GM21515 (cell line): ENCODE results near the gene NPEPL1.
"Not testable (repeated sequence)": the region's sequence is repeated elsewhere in the genome, so short reads cannot be mapped to it uniquely, and the experiment has no call there.

Experiments used
- ATAC-seq: cut with Tn5 transposase; IDR thresholded peaks from one replicate; pipeline ENCODE4 v1.9.1; 2021; ENCODE audit not compliant: unreplicated experiment

Gene NPEPL1

DNA sequence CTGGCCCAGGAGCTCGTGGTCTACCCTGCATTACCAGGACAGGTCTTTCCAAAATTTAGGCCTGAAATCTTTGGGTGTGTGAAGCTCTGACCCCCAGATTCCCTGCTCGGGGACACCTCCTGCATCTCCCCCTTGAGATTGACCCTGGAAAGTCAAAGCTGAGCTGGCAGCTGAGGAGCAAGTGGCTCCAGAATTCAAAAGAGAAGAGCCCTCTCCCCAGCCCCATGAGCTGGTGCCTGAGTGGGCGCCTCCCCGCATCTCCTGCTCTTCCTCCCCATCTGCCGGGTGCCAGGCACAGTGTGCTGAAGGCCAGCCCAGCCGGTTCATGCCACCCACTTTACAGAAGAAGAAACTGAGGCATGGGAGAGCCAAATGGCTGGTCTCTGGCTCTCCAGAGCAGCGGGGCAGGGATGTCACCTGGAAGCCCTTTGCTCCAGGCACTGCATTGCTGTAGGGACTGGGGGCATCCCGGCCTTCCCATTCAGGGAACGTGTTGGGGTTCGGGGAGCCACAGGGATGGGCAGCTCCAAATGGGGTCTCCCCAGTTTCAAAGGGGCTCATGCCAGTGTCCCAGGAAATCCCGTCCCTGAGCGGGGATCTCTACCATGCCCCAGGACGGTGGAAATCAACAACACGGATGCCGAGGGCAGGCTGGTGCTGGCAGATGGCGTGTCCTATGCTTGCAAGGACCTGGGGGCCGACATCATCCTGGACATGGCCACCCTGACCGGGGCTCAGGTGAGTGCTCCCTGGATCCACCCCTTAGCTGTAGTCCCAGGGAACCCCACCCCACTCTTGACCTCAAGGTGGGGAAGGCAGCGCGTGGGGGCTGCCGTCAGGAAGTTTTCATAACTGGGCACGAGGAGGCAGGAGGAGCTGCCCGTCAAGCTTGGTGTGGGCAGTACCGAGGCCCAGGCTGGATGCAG lies 20.5 kb downstream of the NPEPL1 start:
- no peak for ATAC-seq

DNA sequence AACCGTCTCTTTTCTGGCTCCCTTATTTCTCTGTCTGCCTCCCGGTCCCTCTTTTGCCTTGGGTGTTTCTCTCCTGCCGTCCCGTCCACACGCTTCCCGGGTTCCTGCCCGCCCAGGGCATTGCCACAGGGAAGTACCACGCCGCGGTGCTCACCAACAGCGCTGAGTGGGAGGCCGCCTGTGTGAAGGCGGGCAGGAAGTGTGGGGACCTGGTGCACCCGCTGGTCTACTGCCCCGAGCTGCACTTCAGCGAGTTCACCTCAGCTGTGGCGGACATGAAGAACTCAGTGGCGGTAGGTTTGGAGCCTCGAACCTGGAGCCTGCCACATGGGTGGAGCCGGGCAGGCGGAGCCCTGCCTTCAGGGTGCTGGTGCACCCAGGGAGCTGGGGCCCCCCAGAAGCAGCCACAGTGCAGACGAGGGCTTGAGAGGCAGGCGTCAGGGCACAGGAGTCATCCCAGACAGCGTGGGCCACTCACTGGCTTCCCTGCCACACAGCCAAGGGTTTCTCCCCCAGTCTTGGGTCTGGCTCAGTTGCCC lies 21.3 kb downstream of the NPEPL1 start:
- no peak for ATAC-seq

DNA sequence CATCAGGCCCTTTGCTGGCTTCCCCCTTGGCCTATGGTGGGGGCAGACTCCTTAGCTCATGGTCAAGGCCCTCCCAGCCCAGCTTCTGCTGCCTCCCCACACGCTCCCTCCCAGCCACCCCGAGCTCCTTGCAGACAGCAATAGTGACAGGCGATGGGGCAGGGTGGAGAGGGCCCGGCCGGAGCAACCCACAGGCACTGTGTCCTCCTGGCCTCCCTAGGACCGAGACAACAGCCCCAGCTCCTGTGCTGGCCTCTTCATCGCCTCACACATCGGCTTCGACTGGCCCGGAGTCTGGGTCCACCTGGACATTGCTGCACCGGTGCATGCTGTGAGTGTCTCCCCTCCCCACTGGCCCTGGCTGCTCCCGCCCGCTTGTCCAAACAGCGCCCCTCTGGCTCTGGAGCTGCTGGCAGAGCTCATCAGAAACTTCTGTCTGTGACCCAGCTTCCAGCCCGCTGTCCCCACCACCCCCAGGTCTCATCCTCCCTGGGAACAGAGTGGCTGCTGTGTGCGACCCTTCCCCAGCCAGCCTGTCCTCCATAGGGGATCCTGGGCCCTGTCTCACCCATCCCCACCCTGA lies 21.8 kb downstream of the NPEPL1 start:
- ATAC-seq: no peak

DNA sequence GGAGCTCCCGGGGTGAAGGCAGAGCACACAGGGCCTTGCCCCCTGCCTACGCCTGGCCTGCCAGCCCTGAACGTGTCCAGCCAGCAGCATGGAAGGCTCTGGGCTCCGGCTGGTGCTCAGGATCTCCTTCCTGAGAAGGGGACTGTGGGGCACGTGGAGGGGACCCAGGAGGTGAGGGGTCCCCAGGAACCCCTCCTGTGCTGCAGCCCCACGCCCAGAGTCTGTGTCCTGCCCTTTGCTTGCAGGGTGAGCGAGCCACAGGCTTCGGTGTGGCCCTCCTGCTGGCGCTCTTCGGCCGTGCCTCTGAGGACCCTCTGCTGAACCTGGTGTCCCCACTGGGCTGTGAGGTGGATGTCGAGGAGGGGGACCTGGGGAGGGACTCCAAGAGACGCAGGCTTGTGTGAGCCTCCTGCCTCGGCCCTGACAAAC lies 22.3 kb downstream of the NPEPL1 start:
- no peak for ATAC-seq

DNA sequence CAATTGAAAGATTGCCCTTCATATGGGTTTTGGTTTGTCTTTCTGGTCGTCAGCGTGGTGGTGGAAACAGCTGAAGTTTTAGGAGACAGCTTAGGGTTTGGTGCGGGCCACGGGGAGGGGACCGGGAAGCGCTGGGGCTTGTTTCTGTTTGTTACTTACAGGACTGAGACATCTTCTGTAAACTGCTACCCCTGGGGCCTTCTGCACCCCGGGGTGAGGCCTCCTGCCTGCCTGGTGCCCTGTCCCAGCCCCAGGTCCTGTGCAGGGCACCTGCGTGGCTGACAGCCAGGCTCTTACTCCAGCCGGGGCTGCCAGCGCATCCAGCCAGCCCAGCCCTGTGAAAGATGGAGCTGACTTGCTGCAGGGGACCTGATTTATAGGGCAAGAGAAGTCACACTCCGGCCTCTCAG lies 22.8 kb downstream of the NPEPL1 start:
- ATAC-seq: no peak

DNA sequence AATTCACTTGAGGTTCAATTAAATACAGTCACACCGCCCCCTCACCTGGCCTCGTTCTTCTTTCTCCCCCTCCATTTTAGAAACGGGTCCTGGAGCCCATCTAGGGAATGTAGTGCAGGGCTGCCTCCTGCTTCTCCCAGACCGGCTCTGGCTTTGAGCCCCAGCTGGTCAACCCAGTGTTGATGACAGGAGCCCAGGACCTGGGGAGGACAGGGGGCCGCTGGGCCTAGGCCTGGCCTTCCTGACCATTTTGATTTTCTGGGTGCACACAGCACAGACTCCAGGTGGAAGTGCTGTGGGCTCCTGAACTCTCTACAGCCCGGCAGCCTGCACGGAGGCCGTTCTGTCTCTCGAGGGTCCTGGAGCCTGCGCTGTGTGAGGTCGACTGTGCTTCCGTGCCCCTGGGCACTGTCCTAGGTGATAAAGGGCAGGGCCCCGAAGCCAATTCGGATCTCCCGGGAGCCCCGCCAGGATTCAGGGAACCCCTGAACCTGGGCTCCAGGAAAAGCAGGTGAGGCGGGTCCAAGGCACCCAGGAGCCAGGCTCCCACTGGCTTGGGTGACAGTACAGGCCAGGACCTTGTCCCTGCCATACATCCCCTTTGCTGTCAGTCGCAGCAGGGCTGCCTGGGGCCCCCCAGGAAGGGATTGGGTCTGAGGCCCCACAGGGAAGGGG lies 23.3 kb downstream of the NPEPL1 start:
- ATAC-seq: no peak

DNA sequence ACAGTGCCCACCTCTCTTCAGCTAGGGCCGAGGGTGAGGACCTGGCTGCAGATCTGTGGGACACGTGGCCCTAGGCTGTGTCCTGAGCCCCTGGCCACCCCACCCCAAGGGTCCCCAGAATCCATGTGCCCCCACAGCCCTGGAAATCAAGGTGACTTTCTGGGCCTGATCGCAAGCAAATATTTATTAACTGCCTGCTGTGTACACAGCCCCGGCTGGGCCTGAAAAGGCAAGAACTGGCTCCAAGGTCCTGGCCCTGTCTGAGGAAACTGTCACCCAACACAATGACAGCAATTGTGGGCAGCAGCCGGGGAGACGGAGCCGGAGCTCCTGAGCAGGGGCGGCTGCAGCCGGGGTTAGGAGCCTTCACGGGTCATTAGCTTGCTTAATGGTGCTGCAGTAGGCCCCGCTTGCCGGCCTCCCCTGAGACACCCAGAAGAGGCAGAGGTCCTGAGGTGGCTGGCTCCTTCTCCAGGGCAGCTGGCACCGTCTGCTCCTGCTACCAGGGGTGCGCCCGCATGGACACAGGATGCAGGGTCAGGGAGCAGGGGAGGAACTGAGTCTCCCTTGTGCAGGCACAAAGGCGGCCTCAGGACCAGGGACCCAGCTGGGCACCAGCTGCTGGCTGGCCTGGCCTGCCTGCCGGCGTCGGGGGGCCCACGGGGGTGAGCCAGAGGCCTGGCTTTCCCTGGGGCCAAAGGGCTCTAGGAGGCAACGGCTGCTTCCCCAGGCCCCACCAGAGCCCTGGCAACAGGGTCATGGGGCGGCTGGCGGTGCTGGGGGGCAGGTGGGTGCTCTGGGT lies 24.1 kb downstream of the NPEPL1 start:
- ATAC-seq: no peak

DNA sequence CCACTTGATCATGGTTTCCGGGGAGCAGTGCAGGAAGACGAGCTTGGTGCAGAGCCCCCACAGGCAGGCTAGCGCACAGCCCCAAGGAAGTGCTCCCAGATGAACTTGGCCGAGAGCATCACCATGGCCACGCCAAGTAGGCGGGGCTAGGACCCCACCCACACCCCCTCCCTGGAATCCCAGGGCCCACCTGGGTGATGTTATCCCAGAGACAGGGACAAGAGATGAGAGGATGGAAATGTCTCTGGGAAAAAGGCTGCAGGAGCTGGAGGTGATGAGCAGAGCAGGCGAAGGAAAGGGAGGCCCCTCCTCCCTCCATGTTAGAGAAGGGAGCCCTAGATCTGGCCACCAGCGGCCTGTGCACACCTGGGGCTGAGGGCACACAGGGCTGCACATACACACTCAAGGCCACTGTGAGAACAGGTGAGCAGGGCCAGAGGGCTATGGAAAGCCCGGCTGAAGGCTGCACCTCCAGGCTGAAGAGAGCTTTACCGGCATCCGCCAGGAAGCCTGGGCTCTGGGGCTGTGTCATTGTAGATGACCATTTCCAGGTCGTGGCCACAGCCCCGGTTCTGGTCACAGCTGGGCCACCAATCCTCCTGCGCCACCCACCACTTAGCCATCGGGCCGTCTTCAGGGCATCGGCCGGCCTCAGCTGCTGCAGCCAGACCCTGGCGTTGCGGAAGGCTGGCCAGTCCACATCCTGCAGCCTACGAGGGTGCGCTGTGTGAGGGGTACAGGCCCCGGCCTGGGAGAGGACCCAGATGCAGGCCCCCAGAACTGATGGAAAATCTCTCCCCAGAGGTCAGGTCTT lies 24.9 kb downstream of the NPEPL1 start:
- no peak for ATAC-seq

DNA sequence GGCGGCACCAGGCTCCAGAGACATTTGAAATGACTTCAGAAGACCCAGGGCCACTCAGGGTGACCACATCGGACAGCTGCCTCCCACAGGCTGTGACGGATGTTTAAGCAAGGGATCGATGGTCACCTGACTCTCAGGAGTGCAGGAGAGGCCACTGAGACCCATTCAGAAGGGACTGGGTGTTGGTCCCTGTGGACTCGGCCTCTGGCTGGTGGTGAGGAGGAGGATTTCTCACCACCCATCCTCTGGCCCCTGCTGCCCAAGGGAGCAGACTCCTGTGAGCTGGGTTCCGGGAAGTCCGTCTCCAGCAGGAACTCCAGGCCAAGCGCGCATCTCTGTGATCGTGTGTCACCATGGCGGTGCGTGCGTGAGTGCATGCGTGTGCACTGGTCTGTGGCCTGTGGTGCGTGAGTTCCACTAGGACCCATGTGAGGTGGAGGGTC lies 25.5 kb downstream of the NPEPL1 start:
- no peak for ATAC-seq

DNA sequence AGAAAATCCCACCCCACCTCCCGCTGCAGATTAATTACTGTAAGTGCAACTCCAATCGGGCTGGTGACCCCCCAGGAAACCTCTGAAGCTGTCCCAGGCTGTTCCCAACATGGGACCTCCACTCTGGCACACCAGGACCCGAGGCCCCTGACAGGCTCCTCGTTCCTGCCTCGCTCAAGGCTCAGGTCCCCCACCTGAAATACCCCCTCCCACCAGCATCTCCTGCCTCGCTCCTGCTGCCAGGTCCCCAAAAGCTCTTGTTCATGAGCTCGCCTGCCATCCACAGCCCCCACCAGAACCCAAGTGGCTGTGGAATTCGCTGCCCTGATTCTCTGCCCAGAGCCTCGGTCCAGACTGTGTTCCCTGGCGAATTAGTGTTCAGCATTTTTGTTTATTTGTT lies 26.1 kb downstream of the NPEPL1 start:
- ATAC-seq: no peak

DNA sequence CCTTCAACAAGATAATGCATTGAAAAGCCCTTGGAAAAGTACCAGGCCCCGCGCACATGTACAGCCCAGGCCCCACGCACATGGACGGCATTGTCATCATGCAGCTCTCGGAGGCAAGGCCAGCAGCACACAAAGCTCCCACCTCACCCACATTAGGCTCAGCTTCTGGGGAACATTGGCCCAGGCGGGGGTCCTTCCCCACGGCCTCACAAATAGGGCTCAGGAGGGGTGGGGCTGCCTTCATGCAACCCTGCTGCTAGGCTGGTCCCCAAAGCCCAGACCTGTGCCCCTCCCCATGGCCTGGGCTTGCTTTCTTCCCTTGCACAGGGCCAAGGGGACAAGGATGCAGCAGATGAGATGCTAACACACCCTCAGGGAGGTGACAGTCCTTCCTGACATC lies 26.7 kb downstream of the NPEPL1 start:
- no peak for ATAC-seq

DNA sequence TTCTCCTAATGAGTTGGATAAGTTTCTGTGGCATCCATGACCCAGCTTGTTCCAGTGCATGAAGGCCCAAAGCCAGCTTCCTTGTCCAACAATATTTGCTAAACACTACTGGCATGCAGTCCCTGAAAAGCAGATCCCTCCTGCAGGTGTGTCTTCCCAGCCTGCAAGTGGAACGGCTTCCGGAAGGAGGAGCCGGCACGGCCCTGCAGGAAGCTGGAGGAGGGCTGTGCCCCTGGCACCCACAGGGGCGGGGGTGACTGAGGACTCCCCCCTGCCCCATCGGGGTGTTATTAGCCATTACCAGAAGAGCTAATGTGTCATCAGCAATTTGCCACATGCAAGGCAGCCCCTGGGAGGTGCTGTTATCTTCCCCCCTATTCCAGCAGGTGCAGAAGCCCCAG lies 27.4 kb downstream of the NPEPL1 start:
- ATAC-seq: no peak

DNA sequence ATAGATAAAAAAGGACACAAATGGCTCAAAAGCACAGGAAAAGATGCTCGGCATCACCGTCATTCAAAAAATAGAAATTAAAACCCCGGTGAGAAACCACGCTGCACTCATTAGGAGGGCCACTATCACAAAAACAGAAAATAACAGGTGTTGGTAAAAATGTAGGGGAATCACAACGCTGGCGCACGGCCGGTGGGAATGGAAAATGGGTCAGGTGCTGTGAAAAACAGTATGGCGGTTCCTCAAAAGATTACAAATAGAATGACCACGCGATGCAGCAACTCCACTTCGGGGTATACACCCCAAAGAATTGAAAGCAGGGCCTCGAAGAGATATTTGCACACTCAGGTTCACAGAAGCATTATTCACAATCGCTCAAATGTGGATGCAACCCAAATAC lies 28.3 kb downstream of the NPEPL1 start:
- ATAC-seq: no peak

DNA sequence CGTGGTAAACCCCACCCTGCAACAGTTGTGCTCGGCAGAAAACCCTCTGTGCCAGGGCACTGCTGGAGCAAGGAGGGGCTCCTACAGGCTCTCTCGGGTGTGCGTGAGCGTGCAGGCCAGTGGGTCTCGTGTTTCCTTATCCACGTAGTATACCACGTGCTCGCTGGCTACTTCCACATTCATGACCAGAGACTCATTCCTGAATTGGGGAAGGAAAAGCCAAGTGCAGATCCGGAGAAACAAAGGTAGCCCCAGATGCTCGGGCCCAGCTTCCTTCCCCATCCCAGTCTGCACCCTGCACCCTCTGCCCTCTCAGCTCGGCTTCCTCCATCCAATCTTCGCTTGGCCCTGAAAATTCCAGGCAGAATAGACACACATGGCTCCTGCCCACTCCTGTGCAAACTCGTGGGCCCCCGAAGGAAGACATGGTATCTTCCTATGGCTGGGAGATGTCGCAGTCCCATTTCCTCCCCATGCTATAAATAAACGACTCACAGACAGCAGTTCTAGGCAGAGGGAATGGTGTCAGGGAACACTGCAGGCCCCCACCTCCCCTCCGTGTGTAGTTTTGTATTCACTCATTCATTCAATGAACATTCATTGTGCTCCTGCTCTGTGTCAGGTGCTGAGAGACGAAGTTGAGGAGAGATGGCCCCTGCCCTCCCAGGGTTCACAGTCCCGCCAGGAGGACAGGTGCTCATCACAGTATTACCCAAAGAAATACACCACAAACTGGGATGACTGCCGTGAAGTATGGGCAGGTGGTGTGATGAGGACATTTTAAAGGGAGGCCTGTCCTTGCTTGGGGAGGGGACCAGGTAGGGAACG lies 29.6 kb downstream of the NPEPL1 start:
- no peak for ATAC-seq

DNA sequence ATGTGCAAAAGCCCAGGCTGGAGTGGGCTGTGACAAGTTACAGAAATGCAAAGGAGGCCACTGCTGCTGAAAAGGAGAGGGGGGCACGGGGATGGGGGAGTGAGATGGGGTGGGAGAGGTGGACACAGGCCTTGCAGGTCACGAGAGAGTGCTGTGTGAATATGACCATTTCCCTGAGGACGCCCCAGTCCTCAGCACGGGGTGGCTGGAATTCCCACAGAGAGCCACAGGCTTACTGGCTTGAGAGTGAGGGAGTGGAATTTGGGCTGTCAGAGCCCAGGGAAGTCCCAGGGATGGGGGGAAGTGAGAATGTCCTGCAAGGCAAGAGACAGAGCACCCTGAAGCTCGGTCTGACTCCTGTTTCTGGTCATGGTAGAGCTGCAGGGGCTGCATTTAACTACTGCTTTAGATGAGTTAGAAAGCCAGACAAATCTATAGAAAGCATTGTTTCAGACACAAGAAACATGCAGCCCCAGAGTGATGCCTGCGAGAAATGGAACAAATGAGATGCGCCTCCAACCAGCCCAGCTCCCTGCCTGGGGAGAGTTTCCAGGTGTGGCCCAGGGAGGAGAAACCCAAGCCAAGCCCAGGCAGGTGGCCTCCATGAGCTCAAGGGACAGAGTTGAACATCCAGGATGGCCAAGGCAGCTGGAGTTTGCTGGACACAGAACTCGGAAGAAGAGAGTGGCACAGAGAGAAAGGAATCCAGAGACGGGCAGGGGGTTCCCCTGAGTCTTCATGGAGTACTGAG lies 30.5 kb downstream of the NPEPL1 start:
- ATAC-seq: no peak

DNA sequence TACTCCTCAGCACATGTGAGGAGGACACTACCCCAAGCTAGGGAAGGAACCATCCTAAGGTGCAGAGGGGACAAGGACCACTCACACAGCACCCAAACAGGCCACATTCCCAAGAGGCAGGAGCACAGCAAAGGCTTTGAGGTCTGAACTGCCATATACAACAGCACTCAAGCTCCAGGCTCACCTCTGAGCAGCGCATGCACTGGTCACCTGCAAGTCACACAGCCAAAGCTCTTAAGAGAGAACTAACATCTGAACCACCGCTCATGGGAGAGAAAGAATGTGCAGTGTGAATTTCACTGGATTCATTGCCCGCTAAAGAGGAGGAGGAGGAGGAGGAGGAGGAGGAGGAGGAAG lies 31.0 kb downstream of the NPEPL1 start:
- ATAC-seq: no peak

DNA sequence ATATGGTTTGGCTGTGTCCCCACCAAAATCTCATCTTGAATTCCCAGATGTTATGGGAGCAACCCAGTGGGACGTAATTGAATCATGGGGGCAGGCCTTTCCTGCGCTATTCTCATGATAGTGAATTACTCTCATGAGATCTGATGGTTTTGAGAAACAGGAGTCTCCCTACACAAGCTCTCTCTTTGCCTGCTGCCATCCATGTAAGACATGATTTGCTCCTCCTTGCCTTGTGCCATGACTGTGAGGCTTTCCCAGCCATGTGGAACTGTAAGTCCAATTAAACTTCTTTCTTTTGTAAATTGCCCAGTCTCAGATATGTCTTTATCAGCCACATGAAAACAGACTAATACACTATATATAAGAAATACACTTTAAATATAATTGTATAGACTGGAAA lies 33.6 kb downstream of the NPEPL1 start:
- ATAC-seq: not testable (repeated sequence)

DNA sequence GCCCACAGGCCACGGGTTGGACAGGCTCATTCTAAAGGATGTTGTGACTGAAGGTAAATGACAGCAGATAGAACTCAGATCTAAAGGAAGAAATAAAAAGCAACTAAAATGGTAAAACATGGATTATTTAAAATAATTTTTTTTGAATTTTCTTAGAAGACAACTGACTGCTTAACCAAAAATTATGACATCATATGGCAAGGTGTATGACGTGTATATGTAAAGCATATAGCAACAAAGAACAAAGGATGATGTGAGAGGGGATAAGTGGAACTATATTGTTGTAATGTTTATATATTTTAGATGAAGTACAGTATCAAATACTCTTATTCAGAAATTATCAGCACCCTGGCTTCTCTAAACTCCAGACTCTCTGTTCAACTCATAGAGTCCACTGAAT lies 38.6 kb downstream of the NPEPL1 start:
- ATAC-seq: no peak

DNA sequence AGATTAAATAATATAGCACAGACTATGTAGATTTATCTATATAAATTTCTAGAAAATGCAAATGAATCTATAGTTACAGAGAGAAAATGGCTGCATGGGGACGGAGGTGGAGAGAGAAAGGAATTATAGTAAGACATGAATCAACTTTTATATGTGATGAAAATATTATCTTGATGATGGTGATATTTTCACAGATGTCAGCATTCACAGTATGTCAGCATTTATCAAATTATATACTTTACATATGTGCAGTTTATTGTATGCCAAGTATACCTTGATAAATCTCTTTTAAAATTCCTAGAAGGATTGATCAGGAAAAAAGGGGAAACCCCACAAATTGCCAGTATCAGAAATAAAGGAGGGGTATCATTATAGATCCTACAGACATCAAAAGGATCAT lies 44.6 kb downstream of the NPEPL1 start:
- no peak for ATAC-seq
